Activated CD4-positive, CD25-positive, alpha-beta regulatory T cell treated with anti-CD3 and anti-CD28 coated beads, Interleukin-2, amount 50 U/mL, for 24 hours (primary cell): Measurements from ENCODE around the gene PARD3.

Source experiments
- ATAC-seq, 2 donors: fragments of 150-1000 bp; cut with Tn5 transposase; one replicate each; pipeline ENCODE4 v1.10.0; 2021; ENCODE audit warnings: mild to moderate bottlenecking in 1 of 2, moderate library complexity in 1 of 2

The PARD3 gene

DNA sequence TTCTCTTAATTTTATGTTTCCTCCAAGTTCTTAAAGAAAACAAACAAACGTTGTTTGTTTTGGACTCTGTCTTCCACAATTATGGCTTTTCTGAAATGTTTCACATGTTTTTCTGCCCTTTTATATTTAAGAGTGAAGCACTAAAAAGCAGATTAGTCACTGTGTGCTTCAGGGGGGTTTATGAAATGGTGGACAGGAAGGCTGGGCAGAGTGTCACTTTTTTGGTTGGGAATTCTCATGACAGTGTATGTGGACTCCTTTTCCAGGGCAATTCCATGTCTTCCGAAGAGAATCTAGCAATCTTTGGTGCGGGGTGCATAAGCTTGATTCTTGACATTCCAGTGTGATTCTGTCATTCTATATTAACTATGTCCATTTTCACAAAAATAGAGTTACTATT is 669.4 kb downstream of the PARD3 start:
- ATAC-seq: no peak

DNA sequence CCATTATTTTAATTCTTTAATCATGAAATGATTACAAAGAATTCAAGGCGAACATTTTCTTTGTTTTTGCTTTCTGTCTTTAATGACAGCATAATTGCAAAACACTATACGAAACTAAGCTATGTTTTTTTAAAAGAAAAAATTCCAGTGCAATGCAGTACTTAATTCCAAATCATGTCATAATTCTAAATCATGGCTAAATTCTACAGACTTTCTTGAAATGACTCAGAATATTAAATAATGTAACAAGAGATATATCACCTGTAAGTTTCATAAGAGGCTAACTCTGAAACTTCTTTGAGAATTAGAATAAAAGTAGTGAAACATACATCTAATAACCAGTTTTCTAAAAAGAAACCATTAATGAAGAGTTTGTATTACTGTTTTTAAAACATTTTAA is 671.6 kb downstream of the PARD3 start:
- no peak for ATAC-seq

DNA sequence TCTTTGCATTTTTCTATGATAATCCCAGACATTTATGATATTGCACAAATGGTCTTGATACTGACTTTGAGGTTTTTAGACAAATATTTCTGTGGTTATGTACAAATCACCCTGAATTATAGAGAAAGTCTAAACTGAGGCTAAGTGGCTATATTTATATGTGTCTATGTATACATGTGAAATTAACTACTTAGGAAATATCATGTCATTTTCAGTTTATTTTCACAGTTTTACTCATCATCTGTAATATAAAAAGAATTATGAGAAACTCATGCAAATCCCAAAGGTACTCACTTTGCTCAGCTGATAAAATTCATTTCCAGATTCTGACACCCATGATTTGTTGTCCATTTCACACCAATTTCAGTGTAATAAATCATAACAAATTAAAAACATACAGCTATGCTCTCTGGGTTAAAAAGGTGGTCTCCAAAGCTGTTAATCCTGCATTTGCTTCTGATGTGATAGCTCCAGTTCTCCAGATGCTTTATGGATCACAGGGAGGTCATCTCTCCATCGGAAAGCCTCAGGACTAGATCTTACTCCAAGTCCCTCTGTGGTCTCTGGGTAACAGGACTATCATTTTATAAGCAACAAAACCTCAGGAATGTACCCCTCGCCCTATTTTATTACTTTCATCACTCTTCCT is 673.9 kb downstream of the PARD3 start:
- ATAC-seq: no peak

DNA sequence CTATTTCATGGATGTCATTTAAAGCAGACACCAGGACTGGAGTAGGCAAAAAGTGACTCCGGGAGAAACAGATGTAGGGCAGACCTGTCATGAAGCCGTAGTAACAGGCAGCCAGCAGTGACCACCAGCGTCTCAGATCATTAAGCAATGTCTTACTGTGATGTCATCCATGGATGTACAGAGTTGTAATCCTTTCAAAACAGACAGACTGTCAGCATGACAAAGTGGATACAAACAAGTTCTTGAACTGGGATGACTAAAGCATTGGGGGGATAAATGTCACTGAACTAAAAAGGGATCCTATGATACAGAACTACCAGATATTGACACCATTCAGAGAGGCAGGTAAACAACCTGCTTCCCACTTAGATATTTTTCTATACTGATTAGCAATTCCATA is 675.5 kb downstream of the PARD3 start:
- ATAC-seq: no peak

DNA sequence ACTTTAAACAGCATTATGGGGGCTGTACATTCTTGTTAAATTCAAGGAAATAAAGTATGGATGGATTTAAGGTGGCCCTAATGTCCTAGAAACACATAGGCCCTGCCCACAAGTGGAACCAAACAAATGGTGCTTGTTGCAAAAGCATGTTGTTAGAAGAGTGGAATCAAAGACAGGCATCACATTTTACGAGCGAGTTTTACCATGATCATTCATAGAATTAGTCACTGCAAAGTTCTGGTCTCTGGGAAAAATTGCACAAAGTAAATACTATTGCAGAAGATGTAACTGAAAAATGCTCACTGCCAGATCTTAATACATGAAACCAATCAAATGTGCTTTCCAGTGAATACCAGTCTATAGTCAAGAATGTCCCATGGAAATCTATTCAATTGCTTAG is 677.1 kb downstream of the PARD3 start:
- ATAC-seq: no peak

DNA sequence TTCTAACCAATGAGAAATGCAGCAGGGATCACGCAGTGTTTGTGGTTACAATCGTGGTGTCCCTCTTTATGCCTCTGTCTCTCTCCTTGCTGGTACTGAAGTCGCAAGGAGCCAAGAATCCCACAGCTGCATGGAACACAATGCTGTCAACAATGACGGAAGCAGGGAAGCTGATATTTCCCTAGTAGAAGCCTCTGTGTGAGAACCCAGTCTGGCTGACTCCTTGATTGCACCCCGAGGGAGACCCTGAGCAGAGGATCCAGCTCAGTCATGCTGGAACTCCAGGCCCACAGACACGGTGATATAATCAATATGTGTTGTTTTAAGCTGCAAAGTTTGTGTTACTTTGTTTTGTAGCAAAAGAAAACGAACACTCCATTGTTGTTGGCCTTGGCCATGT is 677.9 kb downstream of the PARD3 start:
- ATAC-seq: no peak

DNA sequence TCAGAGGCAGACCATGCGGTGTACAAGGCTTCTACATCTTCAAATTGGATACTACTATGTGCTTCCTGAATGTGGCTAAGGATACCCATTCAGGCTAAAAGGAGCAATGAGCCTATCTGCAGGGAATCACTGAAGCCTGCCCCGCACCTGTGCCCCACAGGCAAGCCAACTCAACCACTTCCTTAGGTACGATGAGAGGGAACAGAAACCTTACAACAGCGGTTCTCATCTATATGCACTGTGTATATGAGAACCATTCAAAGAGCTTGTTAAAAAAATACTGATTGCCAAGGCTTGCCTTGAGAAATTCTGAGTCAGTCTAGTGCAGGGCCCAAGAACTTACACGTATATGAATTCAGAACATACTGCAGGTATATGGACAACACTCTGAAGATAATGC is 679.6 kb downstream of the PARD3 start:
- no peak for ATAC-seq

DNA sequence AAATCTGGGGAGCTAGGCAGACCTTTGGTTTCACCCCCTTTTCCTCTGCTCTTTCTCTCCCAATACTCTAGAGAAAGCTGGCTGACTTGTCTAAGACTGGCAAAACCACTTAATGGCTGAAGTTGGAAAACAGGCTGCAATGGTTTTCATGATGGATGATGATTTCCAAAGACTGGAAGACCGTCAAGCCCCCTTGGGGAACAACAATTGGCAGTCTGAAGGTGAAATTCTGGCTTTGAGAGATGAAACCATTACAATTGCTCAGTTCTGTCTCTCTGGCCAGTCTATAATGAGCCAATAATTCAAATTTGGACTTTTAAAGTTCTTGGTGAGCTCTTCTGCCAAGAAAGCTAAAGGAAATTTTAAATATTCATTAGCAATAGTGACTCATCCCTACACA is 680.5 kb downstream of the PARD3 start:
- no peak for ATAC-seq

DNA sequence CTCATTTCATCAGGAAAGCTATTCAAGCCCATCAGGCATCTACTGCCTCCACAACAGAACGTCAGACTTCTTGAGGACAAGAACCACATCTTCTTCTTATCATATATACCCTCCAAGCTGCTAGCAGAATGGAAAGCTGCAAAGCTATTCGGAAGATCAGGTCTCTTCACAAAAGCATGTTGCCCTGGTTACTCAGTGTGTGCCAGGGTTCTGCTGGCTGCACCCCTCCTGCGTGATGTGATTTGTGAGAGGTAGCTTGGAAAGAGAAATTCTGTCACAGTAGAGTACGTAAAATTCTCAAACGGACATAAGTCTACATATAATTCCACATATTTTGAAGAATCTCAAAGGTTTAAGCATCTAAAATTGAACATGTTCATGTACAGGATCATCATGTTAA is 681.7 kb downstream of the PARD3 start:
- no peak for ATAC-seq

DNA sequence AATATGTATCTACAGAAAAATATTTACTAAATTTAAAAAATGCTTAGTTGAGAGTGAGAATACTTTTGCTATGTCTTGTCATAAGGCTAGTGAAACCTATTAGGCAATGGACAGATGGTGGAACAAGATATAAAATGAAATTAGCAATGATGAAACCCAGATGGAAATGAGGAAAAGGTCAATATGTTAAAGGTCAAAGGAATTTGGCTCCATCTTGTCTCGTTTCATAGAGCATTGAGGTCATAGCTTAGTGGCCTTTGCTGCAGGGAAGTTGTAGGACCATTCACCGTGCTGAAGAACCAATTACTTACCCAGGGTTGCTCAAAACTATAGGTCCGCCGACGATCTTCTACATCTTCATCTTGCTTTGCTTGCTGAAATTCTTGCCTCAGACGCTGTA is 683.9 kb downstream of the PARD3 start:
- ATAC-seq: no peak

DNA sequence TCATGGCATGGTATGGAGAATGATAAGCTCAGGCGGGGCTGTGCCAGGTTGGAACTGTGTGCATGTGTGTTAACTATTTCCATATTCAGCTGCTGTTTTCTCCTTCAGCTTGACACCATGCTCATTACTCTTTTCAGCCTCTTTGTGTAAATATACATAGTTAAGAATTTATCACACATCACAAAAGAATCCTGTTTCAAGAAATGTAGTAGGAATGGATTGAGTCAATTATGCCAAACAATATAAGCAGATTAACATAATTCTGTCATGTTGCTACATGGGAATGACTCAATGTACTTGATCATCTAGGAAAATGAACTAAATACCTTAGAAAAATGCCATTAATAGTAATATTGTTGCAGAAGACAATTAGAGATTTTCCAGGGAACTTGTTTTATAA is 687.4 kb downstream of the PARD3 start:
- ATAC-seq: no peak

DNA sequence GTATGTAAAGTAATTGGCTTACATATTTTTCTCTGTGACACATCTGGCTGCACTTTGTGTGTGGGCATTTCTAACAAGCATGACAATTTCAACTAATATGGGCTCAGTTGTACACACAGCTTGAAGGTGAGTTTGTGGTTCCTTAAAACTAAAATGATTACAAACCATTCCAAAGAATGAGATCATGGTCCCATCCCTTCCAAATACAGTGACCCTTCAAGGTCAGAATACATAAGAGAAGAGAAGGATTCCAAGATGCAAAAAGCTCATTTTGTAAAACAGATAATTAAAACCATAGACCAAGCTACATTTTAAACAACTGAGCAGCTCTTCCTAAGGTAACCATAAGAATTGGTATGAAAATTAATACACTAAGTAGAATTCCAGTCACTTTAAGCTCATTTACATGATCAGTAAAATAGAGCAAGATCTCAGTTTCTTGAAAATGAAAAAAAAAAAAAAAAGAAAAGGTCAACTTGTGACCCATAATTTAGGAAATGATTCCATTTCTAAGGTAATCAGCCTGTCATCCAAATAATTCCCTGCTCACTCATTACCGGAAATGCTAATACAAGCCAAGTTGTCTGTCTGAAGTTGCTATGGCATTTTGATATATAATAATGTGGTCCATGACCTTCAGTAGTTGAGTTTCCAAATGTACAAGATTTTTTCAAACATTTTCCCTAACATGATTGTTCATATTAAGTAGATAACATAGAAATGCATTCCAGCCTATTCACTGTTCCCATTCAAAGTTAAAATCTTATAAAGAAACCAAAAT is 688.5 kb downstream of the PARD3 start:
- no peak for ATAC-seq

DNA sequence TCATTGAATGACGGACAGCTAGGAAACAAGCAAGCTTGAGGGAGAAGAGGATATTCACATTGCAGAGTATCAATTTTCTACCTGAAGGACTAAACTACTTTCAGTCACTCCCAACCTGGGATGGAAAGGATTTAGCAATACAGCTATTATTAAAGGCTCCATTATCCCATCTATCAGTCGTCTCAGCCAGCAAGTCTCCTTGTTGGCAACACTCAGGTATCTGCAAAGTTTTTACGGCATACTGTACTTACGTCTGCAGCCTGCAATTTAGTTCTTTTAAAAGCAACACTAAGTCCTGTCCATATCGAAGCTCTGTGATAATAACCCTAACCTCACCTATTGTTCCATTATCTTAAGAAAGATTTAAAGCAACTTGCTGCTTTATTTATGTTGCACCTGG is 689.4 kb downstream of the PARD3 start:
- ATAC-seq: no peak

DNA sequence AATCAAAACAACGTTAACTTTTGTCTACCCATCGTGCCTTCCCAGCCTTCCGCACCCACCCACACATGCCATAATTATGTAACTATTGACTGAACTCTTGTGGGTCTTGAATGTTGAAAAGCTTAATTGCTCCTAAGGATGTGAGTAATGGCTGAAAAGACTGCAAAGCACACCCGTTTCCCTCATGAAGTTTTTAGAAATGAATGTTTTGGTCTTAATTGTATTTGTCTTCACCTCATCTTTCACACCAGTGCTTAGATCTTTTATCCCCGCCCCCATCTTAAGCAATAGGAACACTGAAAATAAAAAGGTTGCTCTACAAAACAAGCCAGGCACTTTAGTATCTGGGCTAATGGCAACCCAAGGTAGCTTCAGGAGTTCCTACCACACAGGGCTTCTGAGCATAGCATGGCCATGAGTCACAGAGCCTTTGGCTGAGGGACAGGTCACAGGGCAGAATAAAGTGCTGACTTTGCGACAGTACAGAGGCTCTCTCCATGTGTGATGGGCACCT is 690.5 kb downstream of the PARD3 start:
- ATAC-seq: no peak

DNA sequence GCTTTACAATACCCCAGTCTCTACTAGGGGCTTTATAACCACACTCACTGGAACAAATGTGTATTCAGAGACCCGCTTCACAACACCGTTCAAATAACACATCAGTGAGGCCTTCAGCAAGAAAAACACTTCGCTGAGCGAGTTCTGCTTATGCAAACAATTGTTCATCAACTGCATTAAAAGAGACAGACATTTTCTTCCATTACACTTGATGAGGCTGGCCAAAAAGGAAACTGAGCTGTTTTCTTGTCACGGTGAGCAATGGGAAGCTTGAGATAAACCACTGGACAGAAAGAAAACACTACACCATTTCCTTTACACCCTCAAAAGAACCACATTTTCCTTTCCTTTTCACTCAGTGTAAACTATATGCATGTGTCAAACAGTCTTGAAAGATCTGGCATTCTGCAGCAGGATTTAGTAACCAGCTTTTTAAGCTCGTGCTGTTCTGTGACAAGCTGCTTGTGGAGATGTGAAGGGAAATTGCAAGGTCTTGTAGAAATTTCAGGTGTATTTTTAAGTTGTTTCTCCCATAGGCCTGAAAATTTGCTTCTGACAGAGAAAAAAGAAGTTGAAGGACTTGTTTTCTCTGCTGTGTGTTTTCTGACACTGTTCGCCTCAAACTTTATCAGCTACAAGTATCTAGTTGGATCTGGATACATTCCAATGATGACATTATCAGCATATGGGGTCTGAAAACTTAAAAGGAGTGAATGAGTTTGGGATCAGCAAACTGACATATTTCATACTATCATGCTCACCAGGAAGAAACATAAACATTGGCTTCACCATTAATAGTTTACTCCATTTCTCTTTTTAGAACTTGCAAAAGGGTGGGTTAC is 693.1 kb downstream of the PARD3 start:
- ATAC-seq: no peak

DNA sequence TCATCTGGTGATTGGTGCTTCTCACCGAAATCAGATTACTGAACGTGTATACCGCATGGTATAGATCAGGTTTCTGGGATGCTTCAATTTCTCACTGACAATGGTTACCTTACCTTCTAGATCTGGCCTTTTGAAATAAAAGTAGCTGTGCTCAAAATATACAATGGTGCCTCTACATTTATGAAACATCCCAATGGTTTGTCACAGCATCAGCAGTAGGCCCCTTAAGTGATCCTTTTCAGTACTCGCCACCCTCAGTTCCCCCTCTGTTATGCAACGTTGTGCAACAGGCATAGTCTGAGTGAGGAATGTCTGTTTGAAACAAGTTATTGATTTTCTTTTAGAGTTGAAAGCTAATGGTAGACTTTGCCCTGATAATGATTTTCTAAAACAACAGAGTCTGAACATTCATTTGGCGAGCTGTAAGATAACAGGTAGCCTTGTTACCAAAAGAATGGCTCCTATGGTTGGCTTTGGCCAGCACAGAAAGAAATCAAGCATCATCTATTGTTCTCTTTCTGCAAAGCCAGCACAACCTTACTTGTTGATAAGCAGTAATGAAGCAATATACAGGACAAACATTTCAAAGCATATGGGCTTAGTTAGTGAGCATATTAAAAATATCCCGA is 693.9 kb downstream of the PARD3 start:
- no peak for ATAC-seq

DNA sequence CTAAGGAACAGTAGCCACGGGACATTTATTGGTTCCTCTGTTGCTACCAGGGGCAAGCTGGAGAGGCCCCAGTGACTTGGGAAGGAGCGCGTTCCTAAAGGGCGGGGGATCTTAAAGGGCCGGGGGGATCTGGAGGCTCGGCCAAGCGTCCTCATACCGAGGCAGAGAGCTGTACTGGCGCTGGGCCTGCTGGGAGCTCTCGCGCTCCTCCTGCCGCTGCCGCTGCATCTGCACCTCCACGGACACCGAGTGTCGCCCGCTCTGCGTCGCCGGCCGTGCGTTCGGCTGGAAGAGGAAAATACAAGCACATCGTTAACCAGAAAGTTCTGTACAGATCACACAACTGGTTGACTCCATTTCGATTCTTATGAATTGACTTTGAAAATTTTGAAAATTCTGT is 695.6 kb downstream of the PARD3 start:
- ATAC-seq: no peak

DNA sequence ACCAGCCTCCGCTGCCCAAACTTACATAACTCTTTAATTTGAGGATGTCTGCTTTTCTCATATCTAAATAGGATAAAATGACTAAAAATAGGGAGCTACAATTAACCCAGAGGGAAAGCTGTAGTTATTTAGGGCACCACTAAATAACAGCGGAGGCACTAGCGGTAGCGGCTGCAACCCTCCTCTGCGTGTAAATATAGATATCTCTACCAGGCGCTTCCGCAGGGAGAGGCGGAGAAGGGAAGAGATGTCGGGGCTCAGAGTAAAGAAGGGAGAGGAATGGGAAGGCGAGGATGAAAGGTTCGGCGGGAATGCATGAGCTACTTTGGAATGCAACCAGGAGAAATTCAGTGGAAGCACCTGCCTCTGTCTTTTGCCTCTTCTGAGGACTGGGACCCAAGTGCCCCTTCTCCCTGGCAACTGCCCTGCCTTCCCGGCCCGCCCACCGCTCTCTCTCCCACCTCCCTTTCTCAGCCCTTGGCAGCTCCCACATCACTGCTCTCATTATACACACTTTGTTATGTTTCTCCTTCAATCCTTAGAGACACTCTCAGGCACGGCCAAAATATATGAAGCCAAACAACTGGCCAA is 698.3 kb downstream of the PARD3 start:
- ATAC-seq: no peak

DNA sequence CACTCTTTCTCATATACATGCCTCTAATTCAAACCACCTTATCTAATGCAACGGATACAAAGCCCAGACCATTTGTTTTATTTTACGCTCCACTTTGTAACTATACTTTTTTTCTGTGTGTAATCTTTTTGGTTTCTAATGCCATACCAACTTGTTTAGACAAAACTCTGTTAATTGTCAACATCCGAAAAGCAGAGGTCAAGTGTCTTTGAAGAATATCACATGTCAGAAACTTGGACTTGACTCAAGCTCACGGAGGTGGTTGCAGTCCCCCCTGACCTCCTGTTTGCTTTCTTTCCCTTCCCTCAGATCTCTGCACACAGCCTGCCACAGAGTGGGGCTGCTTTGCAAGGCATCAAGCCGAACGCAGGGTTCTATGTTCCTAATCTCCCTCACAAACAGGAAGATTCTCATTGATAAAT is 698.9 kb downstream of the PARD3 start:
- no peak for ATAC-seq

DNA sequence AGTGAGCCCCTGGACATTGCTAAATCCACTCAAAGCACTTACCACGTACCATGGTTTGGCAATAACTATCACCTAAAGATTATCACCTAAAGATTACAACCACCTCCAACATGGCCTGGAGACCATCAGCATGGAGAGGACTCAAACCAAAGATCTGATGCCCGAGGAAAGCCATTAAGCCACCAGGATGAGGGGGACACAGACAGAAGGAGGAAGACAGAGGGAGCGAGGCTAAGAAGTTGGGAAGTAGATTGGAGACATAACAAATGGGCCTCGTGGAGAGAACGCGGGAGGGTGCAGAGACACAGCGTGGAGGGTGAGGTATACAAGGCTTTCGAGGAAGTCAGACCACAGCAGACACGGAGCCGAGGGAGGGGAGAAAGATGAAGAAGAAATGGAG is 700.2 kb downstream of the PARD3 start:
- ATAC-seq: no peak

DNA sequence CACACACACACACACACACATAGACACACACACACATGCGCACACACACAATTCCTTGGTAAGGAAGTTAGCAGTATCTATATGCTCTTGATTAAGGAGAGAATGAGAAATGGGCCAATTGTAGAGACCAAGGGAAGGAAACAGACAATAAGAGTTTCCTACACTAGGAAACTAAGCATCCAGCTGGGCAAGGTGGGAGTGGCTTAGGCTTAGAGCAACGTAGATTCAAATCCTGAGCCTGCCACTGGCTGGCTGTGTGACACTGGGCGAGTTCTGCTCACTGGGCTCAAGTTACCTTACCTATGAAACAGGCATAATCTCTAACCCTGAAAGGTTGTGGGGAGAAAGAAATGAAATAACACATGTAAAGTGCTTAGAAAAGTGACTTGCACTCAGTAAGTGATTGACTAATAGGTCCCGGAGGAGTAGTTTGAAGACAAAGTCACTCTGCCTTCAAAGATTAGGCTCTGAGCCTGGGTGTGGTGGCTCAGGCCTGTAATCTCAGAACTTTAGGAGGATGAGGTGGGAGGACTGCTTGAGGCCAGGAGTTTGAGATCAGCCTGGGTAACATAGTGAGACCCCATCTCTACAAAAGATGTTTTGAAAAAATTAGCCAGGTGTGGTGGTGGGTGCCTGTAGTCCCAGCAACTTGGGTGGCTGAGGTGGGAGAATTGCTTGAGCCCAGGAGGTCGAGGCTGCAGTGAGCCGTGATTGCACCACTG is 701.4 kb downstream of the PARD3 start:
- no peak for ATAC-seq
